GM18511 (cell line): ENCODE measurements around the gene SELENOM.
"Not testable (repeated sequence)": the region's sequence is repeated elsewhere in the genome, so short reads cannot be mapped to it uniquely, and the experiment has no call there.

Experiments
- ATAC-seq: cut with Tn5 transposase; IDR thresholded peaks from one replicate; pipeline ENCODE4 v1.9.1; 2021; ENCODE audit warnings: mild to moderate bottlenecking, moderate library complexity; ENCODE audit not compliant: unreplicated experiment

The SELENOM gene

GRCh38 chr22:31134688-31135087 is 27.3 kb upstream of the SELENOM start:
- no peak for ATAC-seq

- ATAC-seq: no peak
Measured at GRCh38 chr22:31133911-31134310, 26.5 kb upstream of the SELENOM start.

GRCh38 chr22:31130873-31131272 is 23.5 kb upstream of the SELENOM start:
- ATAC-seq: no peak

- no peak for ATAC-seq
Measured at GRCh38 chr22:31128156-31128555, 20.8 kb upstream of the SELENOM start.

GRCh38 chr22:31127181-31127772 is 19.9 kb upstream of the SELENOM start:
- no peak for ATAC-seq

- ATAC-seq: no peak
Measured at GRCh38 chr22:31126869-31127175, 19.5 kb upstream of the SELENOM start.

GRCh38 chr22:31126128-31126868 is 18.9 kb upstream of the SELENOM start:
- no peak for ATAC-seq

GRCh38 chr22:31125521-31126117 is 18.3 kb upstream of the SELENOM start:
- ATAC-seq: no peak

GRCh38 chr22:31124811-31125465 is 17.6 kb upstream of the SELENOM start:
- no peak for ATAC-seq

- ATAC-seq: no peak
Measured at GRCh38 chr22:31124290-31124689, 16.9 kb upstream of the SELENOM start.

- ATAC-seq: no peak
Measured at GRCh38 chr22:31123292-31123602, 15.9 kb upstream of the SELENOM start.

GRCh38 chr22:31122532-31123291 is 15.3 kb upstream of the SELENOM start, which contains the start of gene INPP5J:
Gene INPP5J, plus strand, starts transcription at chr22:31122966. Its CDS starts 49 bp downstream, at chr22:31123015.
- ATAC-seq: no peak

- ATAC-seq: no peak
Measured at GRCh38 chr22:31122196-31122531, 14.8 kb upstream of the SELENOM start.

GRCh38 chr22:31121403-31121802 is 14.0 kb upstream of the SELENOM start:
- no peak for ATAC-seq

GRCh38 chr22:31120642-31121041 is 13.3 kb upstream of the SELENOM start:
- ATAC-seq: no peak

GRCh38 chr22:31120230-31120629 is 12.9 kb upstream of the SELENOM start:
- no peak for ATAC-seq

- no peak for ATAC-seq
Measured at GRCh38 chr22:31119026-31119717, 11.8 kb upstream of the SELENOM start.

- ATAC-seq: no peak
Measured at GRCh38 chr22:31118046-31118820, 10.9 kb upstream of the SELENOM start.

- ATAC-seq: not testable (repeated sequence)
Measured at GRCh38 chr22:31112547-31113091, 5.3 kb upstream of the SELENOM start.

- ATAC-seq: peak; percentile 41
Measured at GRCh38 chr22:31107894-31108218, 488 bp upstream of the SELENOM start.
